A673 (cell line): ENCODE results near the gene ASPM. TPM values are rescaled to one million over a fixed set of nuclear protein-coding genes. Genes with fewer than 3 reads are reported as not detected.

Experiments
- BruUV-seq: library from RNA; stranded (reverse); fragments of 400-500 nt; replicated peaks from 2 replicates; lab custom pipeline; 2021; lab: Mats Ljungman, UMichigan
- CTCF ChIA-PET: fragments of 300-600 bp; sonication (Branson Sonifier 250); formaldehyde crosslinking; loops from one replicate; lab custom pipeline; 2022; ENCODE audit warnings: antibody characterized with exemption; lab: Charles Lee
- POLR2A ChIA-PET: fragments of 300-600 bp; sonication (Branson Sonifier 250); formaldehyde crosslinking; loops from one replicate; lab custom pipeline; 2022; ENCODE audit warnings: antibody characterized with exemption; ENCODE audit not compliant: low non-redundant PET; lab: Charles Lee
- DNase-seq: peaks from one replicate; pipeline ENCODE4 v3.0.0-alpha.2; 2015; ENCODE audit warnings: low spot score
- H3K27ac ChIP-seq: fragments of 200-600 bp; sonication (generic); 2 replicates; pipeline ENCODE4 v1.5.1; 2016; ENCODE audit warnings: mixed run types, low read depth, mild to moderate bottlenecking, mixed read lengths, antibody characterized with exemption, low read length; ENCODE audit not compliant: poor library complexity, severe bottlenecking
- H3K27me3 ChIP-seq: fragments of 200-600 bp; sonication (generic); replicated peaks from 2 replicates; pipeline ENCODE4 v1.6.1; 2017; ENCODE audit warnings: mixed run types, low read depth, mild to moderate bottlenecking, mixed read lengths, antibody characterized with exemption, low read length; ENCODE audit not compliant: insufficient read depth, poor library complexity
- H3K36me3 ChIP-seq: fragments of 200-600 bp; sonication (generic); 2 replicates; pipeline ENCODE4 v1.6.1; 2016; ENCODE audit warnings: mixed run types, mild to moderate bottlenecking, mixed read lengths, antibody characterized with exemption, low read length; ENCODE audit not compliant: insufficient read depth, poor library complexity, severe bottlenecking
- H3K4me1 ChIP-seq: fragments of 200-600 bp; sonication (generic); 2 replicates; pipeline ENCODE4 v1.6.1; 2017; ENCODE audit warnings: mixed run types, mild to moderate bottlenecking, mixed read lengths, antibody characterized with exemption, low read length; ENCODE audit not compliant: insufficient read depth, poor library complexity, severe bottlenecking
- H3K4me3 ChIP-seq: fragments of 200-600 bp; sonication (generic); 2 replicates; pipeline ENCODE4 v1.5.1; 2016; ENCODE audit warnings: low read depth, mixed run types, mild to moderate bottlenecking, mixed read lengths, low read length; ENCODE audit not compliant: poor library complexity, severe bottlenecking
- H3K9me3 ChIP-seq: fragments of 200-600 bp; sonication (generic); 2 replicates; pipeline ENCODE4 v1.6.1; 2016; ENCODE audit warnings: mixed run types, low read depth, mild to moderate bottlenecking, mixed read lengths, antibody characterized with exemption, low read length; ENCODE audit not compliant: poor library complexity, severe bottlenecking
- EZH2 ChIP-seq: fragments of 200-600 bp; sonication (generic); IDR thresholded peaks from 2 replicates; pipeline ENCODE4 v1.6.1; 2017; ENCODE audit warnings: borderline replicate concordance, low read depth, mild to moderate bottlenecking, mixed read lengths, antibody characterized with exemption, low read length; ENCODE audit not compliant: poor library complexity, severe bottlenecking
- intact Hi-C: fragments of 100-400 bp; cut with micrococcal nuclease; formaldehyde crosslinking; loops from one replicate; pipeline ENCODE4 v1.10.0; 2022; ENCODE audit not compliant: unreplicated experiment
- total RNA-seq: library from RNA; stranded (reverse); gene quantifications from 2 replicates; pipeline ENCODE4 v1.2.3, GENCODE V29; 2021
- TF ChIP-seq, protein P1 (sequence below): fragments of 300-800, 200-600 bp; sonication (generic); conservative IDR thresholded peaks from 2 replicates; pipeline ENCODE4 v1.5.1; 2017; ENCODE audit warnings: low read depth, mild to moderate bottlenecking, antibody characterized with exemption, low read length, moderate library complexity, mixed read lengths

The ASPM gene
- total RNA-seq, 1 experiment from 2014 or later = 78.5 TPM

DNA sequence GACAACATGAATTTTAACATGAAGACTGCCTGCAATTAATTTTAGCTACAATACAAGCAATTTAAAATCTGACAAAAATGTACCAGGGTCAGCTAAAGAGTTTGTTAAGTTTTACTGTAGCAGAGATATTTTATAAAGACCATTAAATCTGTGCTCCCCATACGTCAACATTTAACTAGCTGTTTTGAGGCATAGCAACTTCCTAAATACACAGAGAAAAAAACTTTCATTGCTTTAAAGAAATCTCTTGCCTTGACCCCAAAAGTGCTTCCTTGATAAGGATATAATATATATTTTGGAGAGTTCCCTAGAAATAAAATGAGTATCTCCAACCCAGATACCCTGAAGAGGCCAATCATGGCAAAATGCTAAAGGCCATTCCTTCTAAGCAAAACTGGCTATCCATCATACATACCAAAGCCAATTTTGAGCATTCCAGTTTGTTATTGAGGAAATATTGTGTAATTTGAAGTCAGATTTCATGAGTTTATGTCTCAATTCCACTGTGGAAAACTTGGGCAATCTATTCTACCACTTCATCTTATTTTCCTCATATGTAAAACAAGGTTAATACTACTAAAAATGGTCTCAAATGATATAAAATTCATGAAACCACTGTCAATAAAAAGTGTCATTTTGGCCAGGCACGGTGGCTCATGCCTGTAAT lies 19.1 kb downstream of the ASPM start:
- H3K27me3 ChIP-seq = no peaks in the 10 kb centered on the region
- no peaks in the 10 kb centered on the region for H3K4me1 ChIP-seq
- H3K4me3 ChIP-seq = no peak overlapping the region
- TF ChIP-seq EZH2 = no peak
- TF ChIP-seq, protein P1, sequence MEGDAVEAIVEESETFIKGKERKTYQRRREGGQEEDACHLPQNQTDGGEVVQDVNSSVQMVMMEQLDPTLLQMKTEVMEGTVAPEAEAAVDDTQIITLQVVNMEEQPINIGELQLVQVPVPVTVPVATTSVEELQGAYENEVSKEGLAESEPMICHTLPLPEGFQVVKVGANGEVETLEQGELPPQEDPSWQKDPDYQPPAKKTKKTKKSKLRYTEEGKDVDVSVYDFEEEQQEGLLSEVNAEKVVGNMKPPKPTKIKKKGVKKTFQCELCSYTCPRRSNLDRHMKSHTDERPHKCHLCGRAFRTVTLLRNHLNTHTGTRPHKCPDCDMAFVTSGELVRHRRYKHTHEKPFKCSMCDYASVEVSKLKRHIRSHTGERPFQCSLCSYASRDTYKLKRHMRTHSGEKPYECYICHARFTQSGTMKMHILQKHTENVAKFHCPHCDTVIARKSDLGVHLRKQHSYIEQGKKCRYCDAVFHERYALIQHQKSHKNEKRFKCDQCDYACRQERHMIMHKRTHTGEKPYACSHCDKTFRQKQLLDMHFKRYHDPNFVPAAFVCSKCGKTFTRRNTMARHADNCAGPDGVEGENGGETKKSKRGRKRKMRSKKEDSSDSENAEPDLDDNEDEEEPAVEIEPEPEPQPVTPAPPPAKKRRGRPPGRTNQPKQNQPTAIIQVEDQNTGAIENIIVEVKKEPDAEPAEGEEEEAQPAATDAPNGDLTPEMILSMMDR = no peak
- BruUV-seq = no TSS peak
- H3K27ac ChIP-seq = no peak overlapping the region
- intact Hi-C loops = no loop called here
- DNase-seq = no peak
- POLR2A ChIA-PET = no interaction called here
- CTCF ChIA-PET = interaction anchor here (0.6 kb wide), 1 partner anchor 52 kb away, joined by 3 read pairs; no protein-coding TSS in a partner anchor
- peaks cover 96% of the 10 kb centered on the region for H3K36me3 ChIP-seq
- no peaks in the 10 kb centered on the region for H3K9me3 ChIP-seq

DNA sequence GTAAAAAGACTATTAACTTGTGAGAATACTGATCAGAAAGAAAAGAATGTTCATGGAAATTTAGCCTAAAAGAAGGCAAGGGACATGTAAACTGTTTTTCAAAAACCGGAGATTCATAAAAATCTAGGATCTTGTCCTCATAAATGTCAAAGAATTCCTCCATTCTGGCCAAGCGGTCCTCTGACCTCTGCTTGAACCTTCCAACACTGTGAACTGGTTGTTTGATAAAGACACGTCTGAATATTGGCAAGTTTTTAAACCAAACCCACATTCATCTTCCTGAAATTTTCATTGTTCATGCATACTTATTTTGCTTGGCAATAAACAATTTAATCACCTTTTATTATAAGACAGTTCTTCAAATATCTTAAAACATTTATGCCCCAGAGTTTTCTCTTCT lies 19.8 kb downstream of the ASPM start:
- H3K9me3 ChIP-seq = no peaks in the 10 kb centered on the region
- TF ChIP-seq EZH2 = no peak
- TF ChIP-seq, protein P1 = no peak
- H3K27ac ChIP-seq = no peak overlapping the region
- CTCF ChIA-PET = interaction anchor here (0.6 kb wide), 1 partner anchor 52 kb away, joined by 3 read pairs; no protein-coding TSS in a partner anchor
- H3K36me3 ChIP-seq = peaks cover 96% of the 10 kb centered on the region
- no peak overlapping the region for H3K4me3 ChIP-seq
- DNase-seq = no peak
- H3K4me1 ChIP-seq = no peaks in the 10 kb centered on the region
- POLR2A ChIA-PET = no interaction called here
- H3K27me3 ChIP-seq = no peaks in the 10 kb centered on the region
- BruUV-seq = no TSS peak
- intact Hi-C loops = no loop called here

DNA sequence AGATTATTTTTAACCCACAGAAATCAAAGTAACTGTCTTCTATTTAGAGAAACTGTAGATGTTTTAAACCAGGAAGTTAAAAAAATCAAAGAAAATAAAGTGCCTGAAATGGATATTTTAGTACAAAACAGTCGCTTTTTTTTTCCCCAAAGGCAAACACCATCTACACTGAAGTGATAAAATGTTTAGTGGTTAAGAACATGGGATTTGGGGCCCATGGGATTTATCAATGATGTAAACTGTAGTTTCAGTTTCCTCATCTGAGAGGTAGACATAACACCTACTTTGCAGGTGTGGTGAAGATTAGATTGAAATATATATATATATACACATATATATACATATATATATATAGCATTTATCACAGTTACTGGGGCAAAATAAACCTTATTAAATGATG lies 22.1 kb downstream of the ASPM start:
- Histone ChIP-seq H3K4me3 (no peak overlapping the region), H3K9me3 (no peaks in the 10 kb centered on the region), H3K27me3 (no peaks in the 10 kb centered on the region), H3K36me3 (peaks cover 88% of the 10 kb centered on the region), H3K4me1 (no peaks in the 10 kb centered on the region), H3K27ac (no peak overlapping the region)
- no TSS peak for BruUV-seq
- CTCF ChIA-PET = no interaction called here
- intact Hi-C loops = no loop called here
- no peak for TF ChIP-seq EZH2
- TF ChIP-seq, protein P1 = no peak
- POLR2A ChIA-PET = no interaction called here
- no peak for DNase-seq
